ENCODE measurements around the gene TOR1A.

GRCh38 chr9:129783516-129784361, 40.2 kb downstream of the TOR1A start:
- TF ChIP-seq, protein P1, sequence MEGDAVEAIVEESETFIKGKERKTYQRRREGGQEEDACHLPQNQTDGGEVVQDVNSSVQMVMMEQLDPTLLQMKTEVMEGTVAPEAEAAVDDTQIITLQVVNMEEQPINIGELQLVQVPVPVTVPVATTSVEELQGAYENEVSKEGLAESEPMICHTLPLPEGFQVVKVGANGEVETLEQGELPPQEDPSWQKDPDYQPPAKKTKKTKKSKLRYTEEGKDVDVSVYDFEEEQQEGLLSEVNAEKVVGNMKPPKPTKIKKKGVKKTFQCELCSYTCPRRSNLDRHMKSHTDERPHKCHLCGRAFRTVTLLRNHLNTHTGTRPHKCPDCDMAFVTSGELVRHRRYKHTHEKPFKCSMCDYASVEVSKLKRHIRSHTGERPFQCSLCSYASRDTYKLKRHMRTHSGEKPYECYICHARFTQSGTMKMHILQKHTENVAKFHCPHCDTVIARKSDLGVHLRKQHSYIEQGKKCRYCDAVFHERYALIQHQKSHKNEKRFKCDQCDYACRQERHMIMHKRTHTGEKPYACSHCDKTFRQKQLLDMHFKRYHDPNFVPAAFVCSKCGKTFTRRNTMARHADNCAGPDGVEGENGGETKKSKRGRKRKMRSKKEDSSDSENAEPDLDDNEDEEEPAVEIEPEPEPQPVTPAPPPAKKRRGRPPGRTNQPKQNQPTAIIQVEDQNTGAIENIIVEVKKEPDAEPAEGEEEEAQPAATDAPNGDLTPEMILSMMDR (IDR thresholded peaks at IDR 0.05) = peak; percentile 74 to 91 (median 89)
- no peak for TF ChIP-seq POLR2A (IDR thresholded peaks at IDR 0.05)
